Measurements from ENCODE around the gene EYS.
"Not testable (repeated sequence)": the region's sequence is repeated elsewhere in the genome, so short reads cannot be mapped to it uniquely, and the experiment has no call there.

Gene EYS

GRCh38 chr6:63793465-63794137 lies 1913.4 kb downstream of the EYS start:
- no peak for DNase-seq (ENCODE audit: low spot score)

- DNase-seq (ENCODE audit: low spot score), result no peak
These were observed 1914.1 kb downstream of the EYS start for GRCh38 chr6:63792736-63793464.

GRCh38 chr6:63790334-63790733 lies 1916.7 kb downstream of the EYS start:
- DNase-seq (ENCODE audit: low spot score), result no peak

- no peak for DNase-seq (ENCODE audit: low spot score)
These were observed 1917.3 kb downstream of the EYS start for GRCh38 chr6:63789699-63790098.

GRCh38 chr6:63788569-63788968 lies 1918.5 kb downstream of the EYS start:
- no peak for DNase-seq (ENCODE audit: low spot score)

- no peak for DNase-seq (ENCODE audit: low spot score)
These were observed 1920.0 kb downstream of the EYS start for GRCh38 chr6:63787021-63787420.

- DNase-seq (ENCODE audit: low spot score), result no peak
These were observed 1922.0 kb downstream of the EYS start for GRCh38 chr6:63785006-63785405.

- no peak for DNase-seq (ENCODE audit: low spot score)
These were observed 1923.9 kb downstream of the EYS start for GRCh38 chr6:63783096-63783495.

GRCh38 chr6:63774961-63775360 lies 1932.1 kb downstream of the EYS start:
- peak; percentile 29 for DNase-seq (ENCODE audit: low spot score)

- DNase-seq (ENCODE audit: low spot score), result no peak
These were observed 1933.8 kb downstream of the EYS start for GRCh38 chr6:63773200-63773599.

- DNase-seq (ENCODE audit: low spot score), result no peak
These were observed 1941.2 kb downstream of the EYS start for GRCh38 chr6:63765828-63766227.

- DNase-seq (ENCODE audit: low spot score), result no peak
These were observed 1942.6 kb downstream of the EYS start for GRCh38 chr6:63764318-63764916.

- DNase-seq (ENCODE audit: low spot score), result no peak
These were observed 1946.8 kb downstream of the EYS start for GRCh38 chr6:63760199-63760598.

- no peak for DNase-seq (ENCODE audit: low spot score)
These were observed 1947.4 kb downstream of the EYS start for GRCh38 chr6:63759605-63760105.

- DNase-seq (ENCODE audit: low spot score), result no peak
These were observed 1949.2 kb downstream of the EYS start for GRCh38 chr6:63757826-63758225.

GRCh38 chr6:63757275-63757674 lies 1949.8 kb downstream of the EYS start:
- not testable (repeated sequence) for DNase-seq (ENCODE audit: low spot score)

- no peak for DNase-seq (ENCODE audit: low spot score)
These were observed 1956.6 kb downstream of the EYS start for GRCh38 chr6:63750400-63750799.

- DNase-seq (ENCODE audit: low spot score), result no peak
These were observed 1961.2 kb downstream of the EYS start for GRCh38 chr6:63745784-63746183.

- DNase-seq (ENCODE audit: low spot score), result no peak
These were observed 1962.2 kb downstream of the EYS start for GRCh38 chr6:63744810-63745209.

GRCh38 chr6:63743691-63744090 lies 1963.3 kb downstream of the EYS start:
- DNase-seq (ENCODE audit: low spot score), result no peak

- no peak for DNase-seq (ENCODE audit: low spot score)
These were observed 1965.0 kb downstream of the EYS start for GRCh38 chr6:63742060-63742459.

- peak; percentile 53 for DNase-seq (ENCODE audit: low spot score)
These were observed 1966.3 kb downstream of the EYS start for GRCh38 chr6:63740709-63741108.

- no peak for DNase-seq (ENCODE audit: low spot score)
These were observed 1967.8 kb downstream of the EYS start for GRCh38 chr6:63739094-63739687.

Data from COLO829 (cell line).